Stimulated activated CD4-positive, alpha-beta T cell treated with anti-CD3 and anti-CD28 coated beads, Interleukin-15, amount 100 ng/mL, for 1 hour (primary cell): Measurements from ENCODE around the gene FLOT1.
A peak's percentile ranks its signal among the peaks of the same experiment; 100 is the strongest.

Source experiments
- DNase-seq, 2 donors: peaks; one replicate each; pipeline ENCODE4 v3.0.0-alpha.2; 2020; ENCODE audit warnings: low read depth in 1 of 2, low spot score in 1 of 2

The FLOT1 gene

GRCh38 chr6:30683183-30683979, 59.1 kb downstream of the FLOT1 start:
- DNase-seq, result no peak

GRCh38 chr6:30682143-30683117, 60.1 kb downstream of the FLOT1 start:
- peak; percentile 63 to 82 for DNase-seq

- no peak for DNase-seq
Measured at GRCh38 chr6:30681766-30682142, 60.7 kb downstream of the FLOT1 start.

GRCh38 chr6:30679765-30680535, 62.5 kb downstream of the FLOT1 start:
- DNase-seq, result no peak

- peak; percentile 89 to 94 for DNase-seq
Measured at GRCh38 chr6:30678964-30679726, 63.3 kb downstream of the FLOT1 start.
